HS-27A (cell line): ENCODE results near the gene CITED4.

Experiments used
- DNase-seq: peaks from one replicate; pipeline ENCODE4 v3.0.0-alpha.2; 2012; ENCODE audit warnings: low read depth, missing footprints

The CITED4 gene

DNA sequence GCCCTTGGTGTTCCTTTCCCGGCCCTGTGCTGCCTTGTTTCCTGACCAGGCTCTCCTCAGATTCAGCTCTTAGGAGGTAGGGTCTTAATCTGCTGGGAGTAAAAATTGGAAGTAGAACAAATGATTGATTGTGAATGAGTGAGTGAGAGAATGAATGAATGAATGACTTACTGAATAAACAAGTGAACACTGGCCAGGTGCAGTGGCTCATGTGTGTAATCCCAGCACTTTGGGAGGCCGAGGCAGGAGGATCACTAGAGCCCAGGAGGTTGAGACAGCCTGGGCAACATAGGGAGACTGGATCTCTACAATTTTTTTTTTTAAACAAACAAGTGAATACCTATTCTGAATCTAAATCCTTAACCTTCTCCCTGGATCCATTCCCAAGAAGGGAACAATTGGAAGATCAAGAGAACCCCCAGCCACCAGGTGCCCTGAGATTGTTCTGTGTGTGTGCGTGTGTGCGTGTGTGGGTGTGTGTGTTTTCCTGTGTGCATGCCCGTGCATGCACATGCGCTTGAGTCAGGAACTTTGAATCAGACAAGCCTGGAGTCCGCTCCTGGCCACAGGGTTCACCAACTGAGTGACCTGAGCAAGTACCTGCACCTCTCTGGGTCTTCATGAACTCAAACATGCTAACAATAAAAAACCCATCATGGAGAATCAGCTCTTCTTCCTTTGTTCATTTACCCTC, 24.3 kb upstream of the CITED4 start:
- no peak for DNase-seq

DNA sequence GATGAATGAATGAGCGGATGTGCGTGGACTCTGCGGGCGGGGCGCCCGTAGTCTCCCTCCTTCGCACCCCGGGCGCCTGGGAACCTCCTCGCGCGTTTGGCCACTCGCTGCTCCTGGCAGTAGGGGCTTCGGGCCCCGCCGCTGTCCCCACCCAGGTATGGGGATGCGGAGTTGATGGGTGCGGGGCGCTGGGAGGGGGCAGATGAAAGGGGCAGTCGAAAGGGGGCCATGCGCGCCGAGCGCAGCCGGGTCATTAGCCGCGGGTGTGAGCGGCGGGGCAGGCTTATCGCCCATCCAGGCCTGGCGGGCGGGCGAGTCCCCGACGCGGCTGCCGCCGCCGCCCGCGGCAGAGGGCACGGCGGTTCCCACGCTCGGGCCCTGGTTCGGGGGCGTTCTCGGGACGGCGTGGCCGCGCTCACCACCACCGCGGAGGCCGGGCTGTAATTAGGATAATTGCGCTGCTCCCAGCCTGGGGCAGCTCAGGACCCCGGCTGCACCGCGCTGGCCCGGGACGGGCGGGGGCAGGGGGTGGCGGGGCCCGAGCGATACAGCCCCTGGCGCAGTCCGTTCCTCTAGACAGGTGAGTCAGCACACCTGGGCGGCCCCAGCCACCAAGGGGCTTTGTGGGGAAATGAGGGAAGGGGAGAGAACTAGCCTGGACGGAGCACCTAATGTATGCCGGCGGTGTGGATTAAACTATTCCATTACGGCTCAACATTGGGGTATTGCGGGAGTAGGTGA, 22.1 kb upstream of the CITED4 start:
- DNase-seq, result no peak

GRCh38 chr1:40880813-40881549, 18.8 kb upstream of the CITED4 start:
- no peak for DNase-seq

DNA sequence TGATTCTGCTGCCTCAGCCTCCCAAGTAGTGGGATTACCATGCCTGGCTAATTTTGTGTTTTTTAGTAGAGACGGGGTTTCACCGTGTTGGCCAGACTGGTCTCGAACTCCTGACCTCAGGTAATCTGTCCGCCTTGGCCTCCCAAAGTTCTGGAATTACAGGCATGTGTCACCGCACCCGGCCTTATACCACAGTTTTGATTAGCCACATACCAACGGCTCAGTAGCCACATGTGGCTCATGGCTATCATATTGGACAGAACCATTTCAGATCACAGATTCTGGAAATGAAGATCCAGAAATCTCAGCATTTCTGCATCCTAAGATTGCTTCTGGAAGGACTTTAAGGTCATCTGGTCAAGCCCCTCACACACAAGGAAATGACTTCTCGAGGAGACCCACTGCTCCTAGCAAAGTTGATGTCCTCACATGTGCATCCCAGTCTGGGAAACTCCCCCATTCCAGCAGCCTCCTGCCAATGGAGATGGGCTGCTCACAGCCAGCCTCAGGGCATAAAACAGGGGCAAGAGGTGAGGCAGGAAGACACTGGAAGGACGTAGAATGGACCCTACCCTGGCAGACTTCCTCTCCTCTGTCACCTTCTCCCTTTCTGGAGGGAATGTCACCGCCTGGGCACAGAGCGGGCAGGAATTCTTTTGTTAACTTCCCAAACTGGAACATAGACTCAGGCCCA, 17.5 kb upstream of the CITED4 start:
- DNase-seq, result no peak

DNA sequence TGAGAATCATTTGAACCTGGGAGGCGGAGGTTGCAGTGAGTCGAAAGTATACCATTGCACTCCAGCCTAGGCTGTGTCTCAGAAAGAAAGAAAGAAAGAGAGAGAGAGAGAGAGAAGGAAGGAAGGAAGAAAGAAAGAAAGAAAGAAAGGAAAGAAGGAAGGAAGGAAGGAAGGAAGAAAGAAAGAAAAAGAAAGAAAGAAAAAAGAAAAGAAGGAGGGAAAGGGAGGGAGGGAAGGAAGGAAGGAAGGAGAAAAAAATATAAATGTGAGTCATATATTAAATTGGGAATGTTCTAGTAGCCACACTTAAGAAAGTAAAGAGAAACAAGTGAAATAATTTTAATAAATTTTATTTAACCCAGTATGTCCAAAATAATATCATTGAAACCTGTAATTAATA, 16.7 kb upstream of the CITED4 start:
- no peak for DNase-seq

DNA sequence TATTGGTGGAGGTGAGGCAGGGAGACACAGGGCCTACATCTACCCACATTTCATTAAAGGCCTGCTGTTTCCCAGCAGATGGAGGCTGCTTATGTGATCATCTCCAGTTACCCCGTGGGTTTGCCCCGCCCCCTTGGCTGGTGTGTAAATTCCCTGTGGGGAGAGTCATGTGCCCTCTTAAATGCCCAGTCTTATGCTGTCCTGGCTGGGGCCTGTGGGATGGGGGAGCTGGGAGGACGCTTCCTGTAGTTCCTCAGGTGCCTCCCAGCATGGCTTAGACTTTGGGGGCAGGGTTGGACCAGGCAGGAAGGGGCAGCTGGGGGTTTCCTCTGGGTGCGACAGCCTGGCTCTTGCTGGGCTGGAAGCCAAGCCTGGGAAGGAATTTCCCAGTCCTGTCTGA, 15.5 kb upstream of the CITED4 start:
- peak; percentile 94 for DNase-seq

GRCh38 chr1:40876891-40877290, 14.7 kb upstream of the CITED4 start:
- DNase-seq, result no peak

DNA sequence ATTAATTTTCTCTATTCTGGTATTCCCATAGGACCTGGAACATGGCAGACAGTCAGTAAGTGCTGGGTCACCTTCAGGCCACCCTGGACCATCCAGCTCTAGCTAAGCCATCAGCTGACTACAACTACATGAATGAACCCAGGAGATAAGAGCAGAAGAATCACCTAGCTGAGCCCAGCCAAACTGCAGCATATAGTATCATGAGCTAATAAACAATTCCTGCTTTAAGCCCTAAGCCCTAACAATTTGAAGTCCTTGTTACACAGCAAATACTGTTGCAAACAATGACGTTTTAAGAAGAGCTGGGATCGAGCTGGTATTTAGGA, 14.2 kb upstream of the CITED4 start:
- DNase-seq, result no peak

- no peak for DNase-seq
These were observed 11.8 kb upstream of the CITED4 start for GRCh38 chr1:40873863-40874472.

DNA sequence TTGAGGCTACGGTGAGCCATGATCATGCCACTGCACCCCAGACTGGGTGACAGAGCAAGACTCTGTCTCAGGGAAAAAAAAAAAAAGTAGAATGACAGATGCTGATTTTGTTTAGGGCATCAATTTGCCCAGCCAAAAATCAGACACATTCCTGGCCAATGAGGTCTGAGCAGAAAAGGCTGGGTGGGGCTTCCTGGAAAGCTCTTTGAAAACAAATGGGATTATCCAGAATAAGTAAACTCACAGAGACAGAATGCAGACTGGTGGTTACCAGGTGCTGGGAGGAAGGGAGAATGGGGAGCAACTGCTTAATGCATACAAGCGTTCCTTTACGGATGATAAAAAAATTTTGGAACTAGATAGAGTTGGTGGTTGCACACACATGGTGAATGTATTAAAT, 10.1 kb upstream of the CITED4 start:
- DNase-seq, result no peak

DNA sequence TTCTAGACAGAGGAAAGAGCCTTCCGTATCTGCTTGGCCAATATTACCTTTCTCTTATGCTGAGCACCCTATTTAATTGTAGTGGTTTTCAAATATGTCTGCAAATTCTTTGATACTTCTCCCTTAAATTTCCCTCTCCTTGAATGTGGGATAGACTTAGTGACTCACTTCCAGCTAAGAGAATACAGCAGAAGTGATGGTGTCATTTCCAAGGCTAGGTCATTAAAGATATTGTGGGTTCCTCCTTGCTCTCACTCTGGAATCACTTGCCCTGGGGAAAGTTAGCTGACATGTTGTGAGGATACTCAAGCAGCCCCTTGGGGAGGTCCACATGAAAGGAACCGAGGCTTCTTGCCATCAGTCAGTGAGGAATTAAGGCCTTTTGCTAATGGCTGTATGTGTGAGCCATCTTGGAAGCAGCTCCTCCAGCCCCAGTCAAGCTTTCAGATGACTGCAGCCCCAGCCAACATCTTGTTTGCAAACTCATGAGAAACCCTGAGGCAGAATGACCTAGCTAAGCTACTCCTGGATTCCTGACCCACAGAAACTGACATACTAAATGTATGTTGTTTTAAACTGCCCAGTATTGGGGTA, 8.1 kb upstream of the CITED4 start:
- DNase-seq, result no peak

DNA sequence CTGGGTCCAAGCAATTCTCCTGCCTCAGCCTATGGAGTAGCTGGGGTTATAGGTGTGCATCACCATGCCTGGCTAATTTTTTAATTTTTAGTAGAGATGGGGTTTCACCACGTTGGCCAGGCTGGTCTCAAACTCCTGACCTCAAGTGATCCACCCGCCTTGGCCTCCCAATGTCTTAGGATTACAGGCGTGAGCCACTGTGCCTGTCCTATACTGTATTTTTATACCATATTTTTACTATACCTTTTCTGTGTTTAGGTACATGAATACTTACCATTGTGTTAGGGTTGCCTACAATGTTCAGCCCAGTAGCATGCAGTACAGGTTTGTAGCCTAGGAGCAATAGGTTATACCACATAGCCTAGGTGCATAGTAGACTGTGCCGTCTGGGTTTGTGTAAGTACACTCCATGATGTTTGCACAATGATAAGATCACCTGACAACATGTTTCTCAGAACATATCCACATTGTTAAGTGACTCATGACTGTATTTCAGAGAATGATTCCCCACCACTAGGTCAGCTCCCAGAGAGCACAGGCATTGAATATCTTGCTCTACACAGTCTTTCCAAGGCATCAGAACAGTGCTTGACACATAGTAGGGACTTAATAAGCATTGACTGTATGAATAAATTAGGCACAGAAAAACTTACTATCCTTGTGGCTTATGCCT, 6.0 kb upstream of the CITED4 start:
- DNase-seq, result no peak

DNA sequence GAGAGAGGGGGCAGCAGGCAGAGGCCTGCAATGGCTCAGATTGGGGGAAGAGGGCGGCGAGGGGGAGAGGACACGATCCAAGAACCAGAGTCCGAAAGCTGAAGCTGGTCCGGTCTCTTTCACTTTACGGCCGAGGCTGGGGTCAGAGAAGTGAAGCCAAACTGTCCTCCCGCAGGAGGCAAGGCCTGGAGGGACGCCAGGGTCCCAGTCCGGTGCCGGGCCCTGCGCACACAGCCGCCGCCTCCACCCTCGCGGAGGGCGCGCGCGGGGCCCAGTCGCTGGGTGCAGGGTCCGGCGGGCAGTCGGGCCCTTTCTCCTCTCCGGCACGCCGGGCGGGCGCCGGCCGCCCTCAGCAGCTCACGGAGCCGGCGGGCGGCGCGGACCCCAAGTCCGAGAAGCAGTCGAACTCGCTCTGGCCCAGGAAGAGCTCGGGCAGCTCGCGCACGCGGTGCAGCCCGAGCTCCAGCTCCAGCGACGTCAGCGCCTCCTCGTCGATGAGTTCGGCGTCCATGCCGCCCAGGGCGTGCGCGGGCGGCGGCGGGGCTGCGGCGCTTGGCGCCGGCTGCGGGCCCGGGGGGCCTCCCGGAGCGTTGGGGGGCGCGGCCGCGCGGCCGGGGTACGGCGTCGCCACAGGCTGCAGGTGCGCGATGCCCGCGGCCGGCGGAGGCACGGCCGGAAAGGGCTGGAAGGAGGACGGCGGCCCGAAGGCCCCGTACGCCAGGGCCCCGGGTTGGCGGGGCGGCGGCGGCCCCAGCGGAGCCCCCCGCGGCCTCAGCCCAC, 749 bp downstream of the CITED4 start:
- DNase-seq, result no peak

DNA sequence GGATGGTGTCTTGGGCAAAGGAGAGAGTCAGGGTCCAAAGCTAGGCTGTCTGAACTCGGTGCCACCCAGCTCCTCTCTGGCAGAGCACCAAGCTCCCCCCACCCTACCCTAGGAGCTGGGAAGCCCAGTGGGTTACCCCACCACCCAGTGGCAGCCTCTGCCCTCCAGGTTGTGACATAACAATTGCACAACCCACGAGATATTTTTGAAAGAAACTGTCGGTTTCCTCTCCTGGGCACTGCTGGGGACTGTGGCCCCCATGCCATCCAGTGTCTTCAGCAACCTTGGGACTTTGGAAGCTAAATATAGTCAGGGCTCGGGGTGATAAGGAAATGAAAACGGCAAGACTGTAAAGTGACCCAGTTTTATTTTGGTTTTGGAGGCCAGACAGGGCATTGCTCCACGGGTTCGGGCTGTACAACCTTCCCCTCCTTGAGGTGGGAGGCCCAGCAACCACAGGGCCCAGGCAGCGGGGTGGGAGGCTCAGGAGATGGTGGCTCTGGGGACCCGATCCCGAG, 1.4 kb downstream of the CITED4 start:
- no peak for DNase-seq

GRCh38 chr1:40858856-40859416, 3.2 kb downstream of the CITED4 start:
- DNase-seq, result no peak

- DNase-seq, result no peak
These were observed 4.4 kb downstream of the CITED4 start for GRCh38 chr1:40857737-40858136.

DNA sequence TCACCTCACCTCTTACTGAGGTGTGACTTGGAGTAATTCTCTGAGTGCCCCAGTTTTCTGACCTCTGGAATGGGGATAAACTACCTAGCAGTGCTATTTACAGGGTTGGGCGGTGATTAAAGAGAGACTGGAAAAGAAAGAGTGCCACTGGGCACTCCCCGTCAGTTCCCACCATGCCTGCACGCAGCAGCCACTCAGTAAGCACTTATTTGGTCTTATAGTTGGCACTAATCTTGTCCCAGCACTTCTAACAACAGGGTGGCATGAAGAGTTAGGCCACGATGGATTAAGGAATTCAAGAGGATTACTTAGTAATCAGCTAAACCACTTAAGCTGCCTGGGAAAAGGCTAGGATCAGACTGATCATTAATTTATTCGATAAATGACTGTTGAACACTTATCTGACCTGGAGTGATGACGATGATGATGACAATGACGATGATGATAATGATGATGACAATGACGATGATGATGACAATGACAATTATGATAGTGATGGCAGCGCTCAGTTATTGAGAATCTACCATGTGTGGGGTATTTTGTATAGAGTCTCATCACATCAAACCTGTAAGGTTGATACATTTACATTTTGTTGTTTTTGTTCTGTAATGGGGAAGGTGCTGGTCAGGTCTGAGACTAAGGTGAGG, 5.4 kb downstream of the CITED4 start:
- DNase-seq, result no peak

DNA sequence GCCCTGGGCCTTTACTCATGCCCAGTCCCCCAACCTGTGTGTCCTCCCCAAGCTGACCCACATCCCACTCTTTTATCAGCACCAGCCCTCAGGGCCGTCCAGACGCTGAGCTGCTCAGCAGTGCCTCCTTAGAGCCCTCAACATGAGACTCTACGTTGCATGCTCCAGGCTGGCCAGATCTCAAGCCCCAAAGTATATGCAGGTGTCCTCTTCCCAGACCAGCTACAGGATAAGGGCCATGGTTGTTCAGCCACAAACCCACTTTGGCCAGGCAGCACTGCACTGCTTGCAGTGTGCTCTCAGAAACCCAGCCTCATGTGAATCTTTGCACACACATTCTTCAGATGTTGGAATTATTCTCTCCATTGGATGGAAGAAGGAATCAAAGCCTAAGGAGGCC, 6.0 kb downstream of the CITED4 start:
- no peak for DNase-seq

- DNase-seq, result no peak
These were observed 6.7 kb downstream of the CITED4 start for GRCh38 chr1:40855513-40855912.

DNA sequence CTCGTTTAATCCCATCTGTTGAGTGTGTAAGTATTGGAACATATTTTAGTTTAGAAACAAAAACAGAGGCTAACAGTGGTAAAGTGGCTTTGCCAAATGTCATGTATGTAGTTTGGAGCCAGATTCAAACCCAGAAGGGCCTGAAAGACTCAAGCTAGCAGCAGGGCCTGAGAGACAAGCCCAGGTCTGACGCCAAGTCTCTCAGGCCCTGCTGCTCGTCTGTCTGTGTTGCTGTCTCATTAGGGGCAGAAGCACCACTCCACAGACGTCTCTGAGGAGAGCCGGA, 8.3 kb downstream of the CITED4 start:
- DNase-seq, result no peak
